ENCODE data around the gene BICRA. TPM values are rescaled to one million over a fixed set of nuclear protein-coding genes. Genes with fewer than 3 reads are reported as not detected.

Gene BICRA
- total RNA-seq, 1 donor from 2014 or later, result 15.6 TPM

DNA sequence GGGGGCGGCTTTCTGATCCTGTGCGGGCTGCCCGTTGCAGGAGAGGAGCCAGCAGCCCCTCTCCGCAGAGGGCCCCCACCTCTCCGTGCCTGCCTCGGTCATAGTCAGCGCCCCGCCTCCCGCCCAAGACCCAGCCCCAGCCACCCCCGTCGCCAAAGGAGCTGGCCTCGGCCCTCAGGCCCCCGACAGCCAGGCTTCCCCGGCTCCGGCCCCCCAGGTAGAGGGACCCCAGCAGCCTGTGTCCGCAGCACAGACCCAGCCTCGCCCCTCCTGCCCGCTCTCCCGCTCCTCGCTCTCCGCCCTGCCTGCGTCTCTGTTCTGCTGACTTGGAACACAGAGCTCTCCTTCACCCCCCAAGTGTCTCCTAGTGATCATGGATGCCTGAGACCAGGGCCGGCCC, 73.0 kb downstream of the BICRA start:
- TF ChIP-seq CTCF (IDR thresholded peaks at IDR 0.05), result no peak
- no peak for TF ChIP-seq EZH2 (IDR thresholded peaks at IDR 0.05)
- no peak for TF ChIP-seq EZH2phosphoT487 (IDR thresholded peaks at IDR 0.05)

DNA sequence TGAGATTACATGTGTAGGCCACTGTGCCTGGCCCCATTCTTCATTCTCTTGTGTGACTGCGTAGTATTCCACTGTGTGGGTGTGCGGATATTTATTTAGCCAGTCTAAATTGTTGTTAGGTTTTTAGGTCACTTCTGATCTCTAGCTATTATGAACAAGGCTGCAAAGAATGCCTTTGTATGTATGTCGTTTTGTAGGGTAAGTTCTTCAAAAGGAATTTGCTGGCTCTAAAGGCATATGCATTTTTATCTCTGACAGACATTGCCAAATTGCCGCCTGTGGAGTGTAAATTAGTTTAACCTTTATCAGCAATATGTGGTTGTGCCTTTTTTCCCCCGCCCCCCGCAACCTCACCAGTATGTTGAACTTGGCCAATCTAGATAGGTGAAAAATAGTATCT, 74.0 kb downstream of the BICRA start:
- no peak overlapping the region for H3K4me3 Mint-ChIP-seq

More for the DNA sequence above, 73.0 kb downstream of the BICRA start:
- H3K27ac ChIP-seq, result no peak overlapping the region
- DNase-seq (ENCODE audit: low spot score), result no peak
- no peak overlapping the region for H3K27ac Mint-ChIP-seq
- H3K4me2 ChIP-seq, result no peak overlapping the region
- no peaks in the 10 kb centered on the region for H3K27me3 ChIP-seq
- no peak overlapping the region for H3K4me3 Mint-ChIP-seq
- no peak overlapping the region for H3K4me3 ChIP-seq
- H3K9me3 Mint-ChIP-seq, result no peaks in the 10 kb centered on the region
- H4K20me1 ChIP-seq (ENCODE audit: low read depth), result peaks cover 16% of the 10 kb centered on the region
- H3K4me1 Mint-ChIP-seq, result no peaks in the 10 kb centered on the region
- H3K36me3 Mint-ChIP-seq, result peaks cover 26% of the 10 kb centered on the region
- H3K9me3 ChIP-seq (ENCODE audit: low read depth), result no peaks in the 10 kb centered on the region
- H3K27me3 Mint-ChIP-seq (ENCODE audit: insufficient read depth, low read depth), result peaks cover 4% of the 10 kb centered on the region
- H3F3A ChIP-seq (ENCODE audit: low read depth), result no peaks in the 10 kb centered on the region
- H2AFZ ChIP-seq (replicated peaks), result no peak overlapping the region
- H3K4me1 ChIP-seq, result no peaks in the 10 kb centered on the region
- H3K9ac ChIP-seq, result no peak overlapping the region
- no peaks in the 10 kb centered on the region for H3K79me2 ChIP-seq (ENCODE audit: low read depth)
- no peaks in the 10 kb centered on the region for H3K36me3 ChIP-seq

DNA sequence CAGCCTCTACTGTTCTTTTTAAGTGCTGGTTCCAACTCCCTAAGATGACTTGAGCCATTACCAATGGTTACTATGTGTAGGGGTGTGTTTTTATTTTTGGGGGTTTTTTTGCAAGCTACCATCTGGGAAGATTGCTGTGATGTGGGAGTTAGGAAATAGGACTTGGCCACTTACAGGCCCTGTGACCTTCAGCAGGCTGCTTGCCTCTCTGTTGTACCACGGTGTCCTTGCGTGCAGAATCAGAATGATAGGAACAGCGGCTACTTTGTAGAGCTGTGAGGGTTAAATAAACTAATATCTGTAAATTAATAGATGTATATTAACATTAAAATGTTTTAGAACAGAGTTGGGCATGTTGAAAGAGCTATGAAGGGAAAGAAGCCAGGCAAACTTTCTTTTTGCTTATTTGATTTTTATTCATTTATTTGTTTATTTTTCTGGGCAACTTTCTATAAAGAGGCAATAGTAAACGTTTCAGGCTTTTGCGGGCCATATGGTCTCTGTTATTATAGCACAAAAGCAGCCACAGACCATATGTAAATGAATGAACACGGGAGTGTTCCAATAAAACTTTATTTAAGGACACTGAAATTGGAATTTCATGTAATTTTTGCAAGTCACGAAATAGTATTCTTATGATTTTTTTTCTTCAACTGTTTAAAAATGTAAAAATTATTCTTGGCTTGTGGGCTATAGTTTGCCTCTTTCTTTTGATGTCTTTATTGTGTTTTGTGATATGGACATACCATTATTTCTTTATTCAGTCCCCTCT, 77.9 kb downstream of the BICRA start:
- no peak overlapping the region for H3K4me3 ChIP-seq
- no peaks in the 10 kb centered on the region for H3K9me3 Mint-ChIP-seq
- no peak overlapping the region for H3K4me3 Mint-ChIP-seq
- H3K36me3 Mint-ChIP-seq, result peaks cover 18% of the 10 kb centered on the region
- H3K79me2 ChIP-seq (ENCODE audit: low read depth), result no peaks in the 10 kb centered on the region
- no peaks in the 10 kb centered on the region for H3K4me1 Mint-ChIP-seq
- H3K36me3 ChIP-seq, result no peaks in the 10 kb centered on the region
- TF ChIP-seq EZH2phosphoT487 (IDR thresholded peaks at IDR 0.05) (no peak), CTCF (IDR thresholded peaks at IDR 0.05) (no peak), EZH2 (IDR thresholded peaks at IDR 0.05) (no peak)
- H3K27me3 ChIP-seq, result no peaks in the 10 kb centered on the region
- H3K9ac ChIP-seq, result no peak overlapping the region
- no peaks in the 10 kb centered on the region for H3K4me1 ChIP-seq
- H3K9me3 ChIP-seq (ENCODE audit: low read depth), result no peaks in the 10 kb centered on the region
- peaks cover 32% of the 10 kb centered on the region for H4K20me1 ChIP-seq (ENCODE audit: low read depth)
- peaks cover 4% of the 10 kb centered on the region for H3K27me3 Mint-ChIP-seq (ENCODE audit: insufficient read depth, low read depth)
- H3K4me2 ChIP-seq, result no peak overlapping the region
- H3F3A ChIP-seq (ENCODE audit: low read depth), result no peaks in the 10 kb centered on the region
- H3K27ac Mint-ChIP-seq, result no peak overlapping the region
- no peak overlapping the region for H3K27ac ChIP-seq
- H2AFZ ChIP-seq (replicated peaks), result no peak overlapping the region
- DNase-seq (ENCODE audit: low spot score), result no peak

More for the DNA sequence above, 74.0 kb downstream of the BICRA start:
- no peaks in the 10 kb centered on the region for H3K9me3 ChIP-seq (ENCODE audit: low read depth)
- no peaks in the 10 kb centered on the region for H3K27me3 ChIP-seq
- H4K20me1 ChIP-seq (ENCODE audit: low read depth), result peaks cover 26% of the 10 kb centered on the region
- H3K4me1 ChIP-seq, result no peaks in the 10 kb centered on the region
- no peaks in the 10 kb centered on the region for H3K79me2 ChIP-seq (ENCODE audit: low read depth)
- no peak overlapping the region for H3K4me2 ChIP-seq
- DNase-seq (ENCODE audit: low spot score), result no peak
- H3K9me3 Mint-ChIP-seq, result no peaks in the 10 kb centered on the region
- peaks cover 23% of the 10 kb centered on the region for H3K36me3 Mint-ChIP-seq
- no peak overlapping the region for H2AFZ ChIP-seq (replicated peaks)
- no peak overlapping the region for H3K27ac Mint-ChIP-seq
- no peak overlapping the region for H3K27ac ChIP-seq
- no peaks in the 10 kb centered on the region for H3K36me3 ChIP-seq
- no peaks in the 10 kb centered on the region for H3K4me1 Mint-ChIP-seq
- no peak overlapping the region for H3K4me3 ChIP-seq
- peaks cover 4% of the 10 kb centered on the region for H3K27me3 Mint-ChIP-seq (ENCODE audit: insufficient read depth, low read depth)
- TF ChIP-seq EZH2phosphoT487 (IDR thresholded peaks at IDR 0.05) (no peak), CTCF (IDR thresholded peaks at IDR 0.05) (no peak), EZH2 (IDR thresholded peaks at IDR 0.05) (no peak)
- no peak overlapping the region for H3K9ac ChIP-seq
- no peaks in the 10 kb centered on the region for H3F3A ChIP-seq (ENCODE audit: low read depth)

Measured in neural progenitor cell (in vitro differentiated cells).